ENCODE results near the gene RDH5.
A peak's percentile ranks its signal among the peaks of the same experiment; 100 is the strongest.

The RDH5 gene

GRCh38 chr12:55703901-55704761 lies 16.1 kb upstream of the RDH5 start:
- no peak for DNase-seq
- Histone ChIP-seq H3K27ac (ENCODE audit: insufficient read depth, low read length, poor library complexity, severe bottlenecking) (no peak overlapping the region), H3K27me3 (replicated peaks; ENCODE audit: control insufficient read depth, insufficient read depth, low read length, poor library complexity, severe bottlenecking) (peaks cover 7% of the 10 kb centered on the region), H3K4me1 (ENCODE audit: control insufficient read depth, insufficient read depth, low read length, poor library complexity, severe bottlenecking) (peaks cover 16% of the 10 kb centered on the region), H3K36me3 (ENCODE audit: control insufficient read depth, insufficient read depth, low read length) (no peaks in the 10 kb centered on the region), H3K4me3 (ENCODE audit: insufficient read depth, low read depth, low read length, poor library complexity, severe bottlenecking) (no peak overlapping the region), H3K9me3 (ENCODE audit: control insufficient read depth, low read length) (no peaks in the 10 kb centered on the region)

GRCh38 chr12:55704824-55705718 lies 15.1 kb upstream of the RDH5 start:
- Histone ChIP-seq H3K4me1 (ENCODE audit: control insufficient read depth, insufficient read depth, low read length, poor library complexity, severe bottlenecking) (peaks cover 16% of the 10 kb centered on the region), H3K4me3 (ENCODE audit: insufficient read depth, low read depth, low read length, poor library complexity, severe bottlenecking) (no peak overlapping the region), H3K27ac (ENCODE audit: insufficient read depth, low read length, poor library complexity, severe bottlenecking) (no peak overlapping the region), H3K9me3 (ENCODE audit: control insufficient read depth, low read length) (no peaks in the 10 kb centered on the region), H3K27me3 (replicated peaks; ENCODE audit: control insufficient read depth, insufficient read depth, low read length, poor library complexity, severe bottlenecking) (peaks cover 7% of the 10 kb centered on the region), H3K36me3 (ENCODE audit: control insufficient read depth, insufficient read depth, low read length) (no peaks in the 10 kb centered on the region)
- DNase-seq: no peak

GRCh38 chr12:55705782-55706402 lies 14.3 kb upstream of the RDH5 start:
- Histone ChIP-seq H3K36me3 (ENCODE audit: control insufficient read depth, insufficient read depth, low read length) (no peaks in the 10 kb centered on the region), H3K27ac (ENCODE audit: insufficient read depth, low read length, poor library complexity, severe bottlenecking) (no peak overlapping the region), H3K4me3 (ENCODE audit: insufficient read depth, low read depth, low read length, poor library complexity, severe bottlenecking) (no peak overlapping the region), H3K27me3 (replicated peaks; ENCODE audit: control insufficient read depth, insufficient read depth, low read length, poor library complexity, severe bottlenecking) (peaks cover 7% of the 10 kb centered on the region), H3K9me3 (ENCODE audit: control insufficient read depth, low read length) (no peaks in the 10 kb centered on the region), H3K4me1 (ENCODE audit: control insufficient read depth, insufficient read depth, low read length, poor library complexity, severe bottlenecking) (peaks cover 16% of the 10 kb centered on the region)
- no peak for DNase-seq

GRCh38 chr12:55706568-55707218 lies 13.5 kb upstream of the RDH5 start:
- Histone ChIP-seq H3K4me3 (ENCODE audit: insufficient read depth, low read depth, low read length, poor library complexity, severe bottlenecking) (no peak overlapping the region), H3K27ac (ENCODE audit: insufficient read depth, low read length, poor library complexity, severe bottlenecking) (no peak overlapping the region), H3K4me1 (ENCODE audit: control insufficient read depth, insufficient read depth, low read length, poor library complexity, severe bottlenecking) (peaks cover 16% of the 10 kb centered on the region), H3K27me3 (replicated peaks; ENCODE audit: control insufficient read depth, insufficient read depth, low read length, poor library complexity, severe bottlenecking) (peaks cover 7% of the 10 kb centered on the region), H3K9me3 (ENCODE audit: control insufficient read depth, low read length) (no peaks in the 10 kb centered on the region), H3K36me3 (ENCODE audit: control insufficient read depth, insufficient read depth, low read length) (no peaks in the 10 kb centered on the region)
- no peak for DNase-seq

GRCh38 chr12:55707219-55707671 lies 12.9 kb upstream of the RDH5 start:
- DNase-seq: no peak
- peak overlapping the region; percentile 22 for H3K4me3 ChIP-seq (ENCODE audit: insufficient read depth, low read depth, low read length, poor library complexity, severe bottlenecking)
- H3K27me3 ChIP-seq (replicated peaks; ENCODE audit: control insufficient read depth, insufficient read depth, low read length, poor library complexity, severe bottlenecking): peaks cover 7% of the 10 kb centered on the region
- no peaks in the 10 kb centered on the region for H3K36me3 ChIP-seq (ENCODE audit: control insufficient read depth, insufficient read depth, low read length)
- H3K27ac ChIP-seq (ENCODE audit: insufficient read depth, low read length, poor library complexity, severe bottlenecking): no peak overlapping the region
- H3K4me1 ChIP-seq (ENCODE audit: control insufficient read depth, insufficient read depth, low read length, poor library complexity, severe bottlenecking): peaks cover 16% of the 10 kb centered on the region
- no peaks in the 10 kb centered on the region for H3K9me3 ChIP-seq (ENCODE audit: control insufficient read depth, low read length)

- H3K4me1 ChIP-seq (ENCODE audit: control insufficient read depth, insufficient read depth, low read length, poor library complexity, severe bottlenecking): peaks cover 16% of the 10 kb centered on the region
Measured at GRCh38 chr12:55707841-55708694, 12.1 kb upstream of the RDH5 start, which contains the start of gene ITGA7. Gene ITGA7, minus strand, starts transcription at chr12:55707904. Its CDS starts 222 bp downstream, at chr12:55707682.

GRCh38 chr12:55708695-55709233 lies 11.4 kb upstream of the RDH5 start:
- H3K9me3 ChIP-seq (ENCODE audit: control insufficient read depth, low read length): no peaks in the 10 kb centered on the region
- H3K27me3 ChIP-seq (replicated peaks; ENCODE audit: control insufficient read depth, insufficient read depth, low read length, poor library complexity, severe bottlenecking): peaks cover 7% of the 10 kb centered on the region
- DNase-seq: no peak
- peaks cover 16% of the 10 kb centered on the region for H3K4me1 ChIP-seq (ENCODE audit: control insufficient read depth, insufficient read depth, low read length, poor library complexity, severe bottlenecking)
- no peaks in the 10 kb centered on the region for H3K36me3 ChIP-seq (ENCODE audit: control insufficient read depth, insufficient read depth, low read length)
- no peak overlapping the region for H3K4me3 ChIP-seq (ENCODE audit: insufficient read depth, low read depth, low read length, poor library complexity, severe bottlenecking)
- no peak overlapping the region for H3K27ac ChIP-seq (ENCODE audit: insufficient read depth, low read length, poor library complexity, severe bottlenecking)

More at GRCh38 chr12:55707841-55708694, 12.1 kb upstream of the RDH5 start, which contains the start of gene ITGA7:
- H3K27ac ChIP-seq (ENCODE audit: insufficient read depth, low read length, poor library complexity, severe bottlenecking): no peak within 1 kb of the TSS
- H3K36me3 ChIP-seq (ENCODE audit: control insufficient read depth, insufficient read depth, low read length): no peaks in the 10 kb centered on the region
- H3K9me3 ChIP-seq (ENCODE audit: control insufficient read depth, low read length): no peaks in the 10 kb centered on the region
- H3K27me3 ChIP-seq (replicated peaks; ENCODE audit: control insufficient read depth, insufficient read depth, low read length, poor library complexity, severe bottlenecking): peaks cover 7% of the 10 kb centered on the region
- DNase-seq: peak; percentile 43 to 65 (median 48)
- H3K4me3 ChIP-seq (ENCODE audit: insufficient read depth, low read depth, low read length, poor library complexity, severe bottlenecking): peak within 1 kb of the TSS; percentile 56

- DNase-seq: no peak
- no peak overlapping the region for H3K27ac ChIP-seq (ENCODE audit: insufficient read depth, low read length, poor library complexity, severe bottlenecking)
- peaks cover 4% of the 10 kb centered on the region for H3K27me3 ChIP-seq (replicated peaks; ENCODE audit: control insufficient read depth, insufficient read depth, low read length, poor library complexity, severe bottlenecking)
- no peaks in the 10 kb centered on the region for H3K9me3 ChIP-seq (ENCODE audit: control insufficient read depth, low read length)
- H3K4me1 ChIP-seq (ENCODE audit: control insufficient read depth, insufficient read depth, low read length, poor library complexity, severe bottlenecking): peaks cover 26% of the 10 kb centered on the region
- no peaks in the 10 kb centered on the region for H3K36me3 ChIP-seq (ENCODE audit: control insufficient read depth, insufficient read depth, low read length)
- H3K4me3 ChIP-seq (ENCODE audit: insufficient read depth, low read depth, low read length, poor library complexity, severe bottlenecking): no peak overlapping the region
Measured at GRCh38 chr12:55711786-55712553, 8.2 kb upstream of the RDH5 start.

Measured in effector memory CD4-positive, alpha-beta T cell (primary cell).